ENCODE measurements around the gene OBI1. TPM values are rescaled to one million over a fixed set of nuclear protein-coding genes. Genes with fewer than 3 reads are reported as not detected.

OBI1 gene
- total and polyA plus RNA-seq, 9 of the 15 experiments (the other 6 are each of a cell fraction or from before 2014, with no cell fraction given) = 8.7 to 18.4 (median 14.2) TPM

- Histone ChIP-seq H3K79me2 (ENCODE audit: control insufficient read depth, insufficient read depth, low read length) (no peaks in the 10 kb centered on the region), H2AFZ (ENCODE audit: low read depth, low read length) (no peak overlapping the region), H3K36me3 (ENCODE audit: control insufficient read depth, insufficient read depth, low read length) (no peaks in the 10 kb centered on the region), H3K9me1 (ENCODE audit: control insufficient read depth, insufficient read depth, low read length) (no peaks in the 10 kb centered on the region), H4K20me1 (replicated peaks; ENCODE audit: control insufficient read depth, insufficient read depth, low read length) (no peaks in the 10 kb centered on the region), H3K27me3 (ENCODE audit: control insufficient read depth in 2 of 2, insufficient read depth in 2 of 2, low read length in 2 of 2) (peaks cover 0 to 7% of the 10 kb centered on the region in 2 experiments; a peak in 2 of 5 replicates), H3K9me3 (replicated peaks; ENCODE audit: control insufficient read depth, insufficient read depth, low read depth, low read length) (no peaks in the 10 kb centered on the region), H3K27ac (ENCODE audit: extremely low read depth, low read depth, low read length) (no peak overlapping the region), H3K4me2 (ENCODE audit: insufficient read depth, low read length) (no peak overlapping the region), H3K4me1 (replicated peaks in 1 of 2; ENCODE audit: control insufficient read depth in 2 of 2, insufficient read depth in 2 of 2, low read length in 2 of 2) (no peaks in the 10 kb centered on the region), H3K9ac (ENCODE audit: insufficient read depth in 1 of 2, low read depth in 2 of 2, low read length in 2 of 2) (no peak overlapping the region), H3K4me3 (no peak overlapping the region)
- ChIA-PET CTCF (ENCODE audit: low intra/inter-chr PET ratio) (no interaction called here), POLR2A (no interaction called here)
- no peak for TF ChIP-seq U2AF1 (optimal IDR thresholded peaks at IDR 0.05; ENCODE audit: low read depth, low read length)
- TF ChIP-seq TAL1 (IDR thresholded peaks at IDR 0.05) = no peak
- no peak for TF ChIP-seq E2F8 (IDR thresholded peaks at IDR 0.05; ENCODE audit: low read depth, partially characterized antibody)
- TF ChIP-seq TAF1 (IDR thresholded peaks at IDR 0.05; ENCODE audit: control insufficient read depth, extremely low read depth, insufficient read depth, low read length, severe bottlenecking) = no peak
- no peak for TF ChIP-seq C11orf30 (IDR thresholded peaks at IDR 0.05; ENCODE audit: low read depth)
- no peak for TF ChIP-seq ETV5 (CRISPR knock-in tag; IDR thresholded peaks at IDR 0.05; ENCODE audit: low read depth)
- TF ChIP-seq ZNF184 (CRISPR knock-in tag; IDR thresholded peaks at IDR 0.05) = no peak
- TF ChIP-seq NCOR1 (IDR thresholded peaks at IDR 0.05) = no peak
- no peak for TF ChIP-seq ZNF282 (CRISPR knock-in tag; IDR thresholded peaks at IDR 0.05)
- no peak for TF ChIP-seq ZBED1 (IDR thresholded peaks at IDR 0.05)
- no peak for TF ChIP-seq POLR3A (IDR thresholded peaks at IDR 0.05; ENCODE audit: borderline replicate concordance, extremely low read depth, insufficient read depth, insufficient read length)
- no peak for TF ChIP-seq DNMT1 (IDR thresholded peaks at IDR 0.05)
- no peak for TF ChIP-seq MCM2 (IDR thresholded peaks at IDR 0.05; ENCODE audit: low read depth)
- TF ChIP-seq ZBTB34 (CRISPR knock-in tag; IDR thresholded peaks at IDR 0.05) = no peak
- no peak for TF ChIP-seq MIER1 (IDR thresholded peaks at IDR 0.05; ENCODE audit: low read depth)
- intact Hi-C loops (cut with micrococcal nuclease) (no loop called here), in situ Hi-C loops (cut with MboI) (no loop called here)
- ATAC-seq (no peak), FAIRE-seq (no peak), DNase-seq (ENCODE audit: extremely low read depth in 1 of 4, low spot score in 3 of 4) (no peak)
- WGBS (ENCODE audit: insufficient coverage, low coverage, missing lambda C conversion rate) = 28% methylated on average over 20 of the region's 65 CpGs
- no TSS peak for BruUV-seq (replicated peaks)
Measured at GRCh38 chr13:78595495-78596398, 63.2 kb downstream of the OBI1 start.

Measured in K562 (cell line).